CD14-positive monocyte (primary cell): ENCODE data around the gene USP6. TPM values are rescaled to one million over a fixed set of nuclear protein-coding genes. Genes with fewer than 3 reads are reported as not detected.
"Not testable (repeated sequence)": the region's sequence is repeated elsewhere in the genome, so short reads cannot be mapped to it uniquely, and the experiment has no call there.

ENCODE experiments used
- DNase-seq, 3 donors: peaks; one replicate each; pipeline ENCODE4 v3.0.0-alpha.2; 2011 to 2022
- H2AFZ ChIP-seq: 2 replicates; pipeline ENCODE4 v1.6.0; 2012; ENCODE audit warnings: mild to moderate bottlenecking, low read depth, low read length, inconsistent platforms; ENCODE audit not compliant: insufficient read depth, poor library complexity, severe bottlenecking
- H3K27ac ChIP-seq, 2 donors: 1 replicate in 1 of 2; 2 replicates in 1 of 2; pipeline ENCODE4 v1.5.1; 2012 to 2013; ENCODE audit warnings: low read length in 2 of 2, control low read depth in 1 of 2, inconsistent platforms in 1 of 2, low read depth in 1 of 2, mild to moderate bottlenecking in 1 of 2
- H3K27me3 ChIP-seq, 2 donors: one replicate each; pipeline versions ENCODE4 v1.6.0 to v1.6.1; 2011 to 2013; ENCODE audit warnings: low read length in 2 of 2; ENCODE audit not compliant: control insufficient read depth in 2 of 2, insufficient read depth in 2 of 2
- H3K36me3 ChIP-seq, 2 donors: replicated peaks in 1 of 2; 1 replicate in 1 of 2; 2 replicates in 1 of 2; pipeline versions ENCODE4 v1.5.1 to v1.6.1; 2012 to 2013; ENCODE audit warnings: low read length in 2 of 2, control low read depth in 1 of 2, inconsistent platforms in 1 of 2, mild to moderate bottlenecking in 1 of 2; ENCODE audit not compliant: insufficient read depth in 2 of 2, control insufficient read depth in 1 of 2
- H3K4me1 ChIP-seq, 2 donors: 1 replicate in 1 of 2; 2 replicates in 1 of 2; pipeline versions ENCODE4 v1.5.1 to v1.6.1; 2012 to 2013; ENCODE audit warnings: low read length in 2 of 2, control low read depth in 1 of 2, inconsistent platforms in 1 of 2, mild to moderate bottlenecking in 1 of 2, moderate library complexity in 1 of 2; ENCODE audit not compliant: insufficient read depth in 2 of 2, control insufficient read depth in 1 of 2
- H3K4me2 ChIP-seq: replicated peaks from 2 replicates; pipeline ENCODE3; 2012; ENCODE audit warnings: low read length, moderate library complexity, mild to moderate bottlenecking; ENCODE audit not compliant: poor library complexity, severe bottlenecking; ENCODE audit errors: extremely low read depth
- H3K4me3 ChIP-seq, 3 experiments: fragments of 200-600 bp in 1 of 3; sonication (generic) in 1 of 3; replicated peaks in 1 of 3; 1 replicate in 2 of 3; 2 replicates in 1 of 3; pipeline ENCODE4 v1.5.1; 2011 to 2013; ENCODE audit warnings: low read length in 3 of 3, mild to moderate bottlenecking in 3 of 3, control low read depth in 2 of 3, low read depth in 2 of 3, inconsistent platforms in 1 of 3, moderate library complexity in 1 of 3
- H3K79me2 ChIP-seq: 2 replicates; pipeline ENCODE4 v1.6.0; 2012; ENCODE audit warnings: mild to moderate bottlenecking, control low read depth, inconsistent platforms, low read length, moderate library complexity; ENCODE audit not compliant: insufficient read depth
- H3K9ac ChIP-seq: 2 replicates; pipeline ENCODE4 v1.6.0; 2017; ENCODE audit warnings: low read length, mild to moderate bottlenecking; ENCODE audit not compliant: insufficient read depth, poor library complexity, severe bottlenecking
- H3K9me3 ChIP-seq, 2 donors: replicated peaks in 1 of 2; 1 replicate in 1 of 2; 2 replicates in 1 of 2; pipeline versions ENCODE4 v1.5.1 to v1.6.1; 2012 to 2013; ENCODE audit warnings: low read length in 2 of 2, control low read depth in 1 of 2; ENCODE audit not compliant: control insufficient read depth in 1 of 2, insufficient read depth in 1 of 2
- H4K20me1 ChIP-seq: 2 replicates; pipeline ENCODE4 v1.6.0; 2012; ENCODE audit warnings: mild to moderate bottlenecking, low read length, control low read depth, moderate library complexity; ENCODE audit not compliant: insufficient read depth
- H3K27ac Mint-ChIP-seq, 7 donors: one replicate each; pipeline ENCODE4 v1.8.0; 2020; ENCODE audit warnings: mild to moderate bottlenecking in 7 of 7, mixed read lengths in 7 of 7, moderate library complexity in 6 of 7, inconsistent platforms in 2 of 7
- H3K27me3 Mint-ChIP-seq, 3 donors: one replicate each; pipeline ENCODE4 v1.8.0; 2021 to 2022; ENCODE audit warnings: low read depth in 3 of 3, mild to moderate bottlenecking in 3 of 3, mixed read lengths in 3 of 3, moderate library complexity in 3 of 3, inconsistent platforms in 1 of 3
- H3K36me3 Mint-ChIP-seq, 2 donors: one replicate each; pipeline ENCODE4 v1.8.0; 2020; ENCODE audit warnings: mixed read lengths in 2 of 2, inconsistent platforms in 1 of 2, mild to moderate bottlenecking in 1 of 2
- H3K4me1 Mint-ChIP-seq: one replicate; pipeline ENCODE4 v1.8.0; 2020; ENCODE audit warnings: mild to moderate bottlenecking, mixed read lengths
- H3K4me3 Mint-ChIP-seq, 2 donors: one replicate each; pipeline ENCODE4 v1.8.0; 2020; ENCODE audit warnings: mild to moderate bottlenecking in 2 of 2, mixed read lengths in 2 of 2, moderate library complexity in 1 of 2
- H3K9me3 Mint-ChIP-seq, 7 donors: one replicate each; pipeline ENCODE4 v1.8.0; 2020 to 2022; ENCODE audit warnings: mixed read lengths in 7 of 7, mild to moderate bottlenecking in 6 of 7, moderate library complexity in 6 of 7, inconsistent platforms in 2 of 7
- WGBS: methylation state at CpG from one replicate; pipeline ENCODE4 v1.1.5; 2013; ENCODE audit warnings: missing lambda C conversion rate; ENCODE audit not compliant: insufficient coverage; 5-methylcytosine and 5-hydroxymethylcytosine counted together
- intact Hi-C, 2 donors: fragments of 100-400 bp; cut with micrococcal nuclease; formaldehyde crosslinking; loops; one replicate each; pipeline versions ENCODE4 v1.15.0 to v1.15.1; 2023
- polyA plus RNA-seq, 3 donors: library from polyadenylated mRNA; depleted of rRNA in 1 of 3; unstranded in 2 of 3; stranded (reverse) in 1 of 3; fragments of 300-500 nt in 2 of 3; fragments of >200 nt in 1 of 3; fragmentation: Illumina TruSeq in 2 of 3; gene quantifications; 1 replicate in 2 of 3; 2 replicates in 1 of 3; pipeline ENCODE4 v1.2.3, GENCODE V29; 2012 to 2021
- TF ChIP-seq, protein P1 (sequence below): fragments of 200-600 bp; IDR thresholded peaks from one replicate; pipeline ENCODE4 v1.8.0; 2022; ENCODE audit warnings: antibody characterized with exemption, mild to moderate bottlenecking

The USP6 gene
- polyA plus RNA-seq, 3 donors, result 0.02 to 0.08 (median 0.02) TPM

DNA sequence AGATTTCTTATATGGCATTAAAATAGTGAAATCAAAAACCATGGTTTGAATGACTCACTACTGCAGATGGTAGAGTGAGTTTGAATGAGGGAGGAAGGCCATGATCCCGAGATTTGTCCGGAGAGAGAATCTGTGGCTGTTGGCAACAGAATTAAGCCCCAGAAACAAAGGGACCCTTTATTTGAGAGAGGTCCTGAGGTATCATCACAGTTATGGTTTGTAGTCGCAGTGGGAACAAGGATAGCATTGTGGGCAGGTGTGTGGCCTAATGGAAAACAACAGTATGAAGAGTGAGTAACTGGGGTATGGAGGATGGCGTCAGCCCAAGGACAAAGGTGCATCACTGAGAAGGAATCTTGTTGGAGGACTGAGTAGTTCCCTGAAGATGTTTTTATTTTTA, 46.1 kb upstream of the USP6 start:
- Histone ChIP-seq H3K4me3 (no peak overlapping the region), H3K9ac (no peak overlapping the region), H3K27ac (no peak overlapping the region), H3K27me3 (no peaks in the 10 kb centered on the region), H3K4me1 (no peaks in the 10 kb centered on the region), H3K4me2 (no peak overlapping the region), H2AFZ (no peak overlapping the region), H3K9me3 (no peaks in the 10 kb centered on the region), H4K20me1 (no peaks in the 10 kb centered on the region), H3K36me3 (no peaks in the 10 kb centered on the region), H3K79me2 (no peaks in the 10 kb centered on the region)
- H3K36me3 Mint-ChIP-seq, result no peaks in the 10 kb centered on the region
- H3K4me1 Mint-ChIP-seq, result peaks cover 3% of the 10 kb centered on the region
- no peak for DNase-seq
- intact Hi-C loops, result loop anchor here in 1 of 2 donors (10.0 kb wide), 1 partner anchor 165 kb away; the partner anchor contains the start of gene CHRNE
- H3K27ac Mint-ChIP-seq, result no peak overlapping the region
- 94% methylated on average over 4 of the region's 4 CpGs for whole genome bisulfite sequencing
- no peak overlapping the region for H3K4me3 Mint-ChIP-seq
- TF ChIP-seq, protein P1, sequence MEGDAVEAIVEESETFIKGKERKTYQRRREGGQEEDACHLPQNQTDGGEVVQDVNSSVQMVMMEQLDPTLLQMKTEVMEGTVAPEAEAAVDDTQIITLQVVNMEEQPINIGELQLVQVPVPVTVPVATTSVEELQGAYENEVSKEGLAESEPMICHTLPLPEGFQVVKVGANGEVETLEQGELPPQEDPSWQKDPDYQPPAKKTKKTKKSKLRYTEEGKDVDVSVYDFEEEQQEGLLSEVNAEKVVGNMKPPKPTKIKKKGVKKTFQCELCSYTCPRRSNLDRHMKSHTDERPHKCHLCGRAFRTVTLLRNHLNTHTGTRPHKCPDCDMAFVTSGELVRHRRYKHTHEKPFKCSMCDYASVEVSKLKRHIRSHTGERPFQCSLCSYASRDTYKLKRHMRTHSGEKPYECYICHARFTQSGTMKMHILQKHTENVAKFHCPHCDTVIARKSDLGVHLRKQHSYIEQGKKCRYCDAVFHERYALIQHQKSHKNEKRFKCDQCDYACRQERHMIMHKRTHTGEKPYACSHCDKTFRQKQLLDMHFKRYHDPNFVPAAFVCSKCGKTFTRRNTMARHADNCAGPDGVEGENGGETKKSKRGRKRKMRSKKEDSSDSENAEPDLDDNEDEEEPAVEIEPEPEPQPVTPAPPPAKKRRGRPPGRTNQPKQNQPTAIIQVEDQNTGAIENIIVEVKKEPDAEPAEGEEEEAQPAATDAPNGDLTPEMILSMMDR, result no peak
- H3K27me3 Mint-ChIP-seq, result peaks cover 8 to 19% (median 13%) of the 10 kb centered on the region in 3 donors
- H3K9me3 Mint-ChIP-seq, result peaks cover 0 to 2% (median 0%) of the 10 kb centered on the region in 7 donors

DNA sequence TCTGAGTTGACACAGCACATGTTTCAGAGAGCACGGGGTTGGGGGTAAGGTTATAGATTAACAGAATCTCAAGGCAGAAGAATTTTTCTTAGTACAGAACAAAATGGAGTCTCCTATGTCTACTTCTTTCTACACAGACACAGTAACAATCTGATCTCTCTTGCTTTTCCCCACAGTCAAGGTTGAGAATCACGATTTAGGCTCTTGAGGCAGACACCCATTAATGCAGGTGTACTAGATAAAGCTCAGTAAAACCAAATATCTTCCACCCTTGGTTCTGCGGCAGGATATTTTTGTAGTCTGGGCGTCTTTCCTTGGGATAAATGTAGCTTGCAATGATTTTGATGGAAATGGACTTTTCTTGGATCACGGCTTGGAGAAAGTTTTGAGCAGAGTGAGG, 40.4 kb upstream of the USP6 start:
- 100% methylated on average over 2 of the region's 5 CpGs for WGBS
- H3K4me2 ChIP-seq, intact Hi-C loops, H3K36me3 ChIP-seq, H3K4me3 ChIP-seq, H3K27me3 ChIP-seq, H3K4me3 Mint-ChIP-seq, DNase-seq, H3K36me3 Mint-ChIP-seq, H3K27ac ChIP-seq, H2AFZ ChIP-seq, H3K9me3 ChIP-seq, H4K20me1 ChIP-seq, H3K79me2 ChIP-seq, H3K9ac ChIP-seq, H3K27ac Mint-ChIP-seq: not testable (repeated sequence)
- peaks cover 4 to 24% (median 18%) of the 10 kb centered on the region in 7 donors for H3K9me3 Mint-ChIP-seq
- H3K4me1 ChIP-seq, result peaks cover 16 to 20% of the 10 kb centered on the region in 2 donors
- H3K4me1 Mint-ChIP-seq, result peaks cover 14% of the 10 kb centered on the region
- H3K27me3 Mint-ChIP-seq, result peaks cover 8 to 18% (median 15%) of the 10 kb centered on the region in 3 donors

GRCh38 chr17:5077275-5077674, 38.6 kb upstream of the USP6 start:
- DNase-seq, H3K27me3 ChIP-seq, intact Hi-C loops, H3K9ac ChIP-seq, H3K27ac ChIP-seq, H4K20me1 ChIP-seq, H3K79me2 ChIP-seq: not testable (repeated sequence)
- Mint-ChIP-seq H3K36me3 (peaks cover 12 to 16% of the 10 kb centered on the region in 2 donors), H3K4me3 (peak overlapping the region; percentile 94 to 96), H3K27me3 (peaks cover 8 to 18% (median 15%) of the 10 kb centered on the region in 3 donors), H3K9me3 (peaks cover 11 to 33% (median 31%) of the 10 kb centered on the region in 7 donors), H3K4me1 (peaks cover 17% of the 10 kb centered on the region), H3K27ac (peak overlapping the region in 2 of 7 donors; percentile 8 to 68)
- Histone ChIP-seq H3K4me2 (peak overlapping the region; percentile 95), H3K4me3 (peak overlapping the region in 1 of 3 experiments; percentile 86), H3K4me1 (peaks cover 16 to 20% of the 10 kb centered on the region in 2 donors), H2AFZ (peak overlapping the region; percentile 99), H3K9me3 (peaks cover under 1 to 18% of the 10 kb centered on the region in 2 donors), H3K36me3 (peaks cover 0 to 13% of the 10 kb centered on the region in 2 donors)
- 100% methylated on average over 3 of the region's 24 CpGs for WGBS
